SJSA1 (cell line): ENCODE results near the gene ABHD17A. TPM values are rescaled to one million over a fixed set of nuclear protein-coding genes. Genes with fewer than 3 reads are reported as not detected.

ENCODE experiments used
- DNase-seq, 2 experiments: peaks; one replicate each; pipeline ENCODE4 v3.0.0-alpha.2; 2015 to 2020; ENCODE audit warnings: low spot score in 2 of 2, low read depth in 1 of 2
- H3K27ac ChIP-seq: fragments of 250-450 bp; sonication (Bioruptor Pico); 2 replicates; pipeline ENCODE4 v1.5.1; 2020; ENCODE audit warnings: mild to moderate bottlenecking, moderate library complexity
- H3K27me3 ChIP-seq: fragments of 250-450 bp; sonication (Bioruptor Pico); replicated peaks from 2 replicates; pipeline ENCODE4 v1.5.1; 2020; ENCODE audit warnings: mild to moderate bottlenecking, moderate library complexity
- H3K36me3 ChIP-seq: fragments of 250-450 bp; sonication (Bioruptor Pico); 2 replicates; pipeline ENCODE4 v1.5.1; 2020; ENCODE audit warnings: mild to moderate bottlenecking
- H3K4me1 ChIP-seq: fragments of 250-450 bp; sonication (Bioruptor Pico); replicated peaks from 2 replicates; pipeline ENCODE4 v1.6.1; 2021; ENCODE audit warnings: mild to moderate bottlenecking
- H3K4me3 ChIP-seq: fragments of 250-450 bp; sonication (Bioruptor Pico); 2 replicates; pipeline ENCODE4 v1.5.1; 2020; ENCODE audit warnings: mild to moderate bottlenecking
- H3K9me3 ChIP-seq: fragments of 250-450 bp; sonication (Bioruptor Pico); replicated peaks from 2 replicates; pipeline ENCODE4 v1.5.1; 2020; ENCODE audit warnings: mild to moderate bottlenecking
- total RNA-seq: library from RNA; depleted of rRNA; stranded (reverse); fragments of >200 nt; shearing (Covaris generic); gene quantifications from 2 replicates; pipeline ENCODE4 v1.2.3, GENCODE V29; 2014; rRNA removed

Gene ABHD17A
- total RNA-seq, 1 experiment from 2014 or later, result 101 TPM

DNA sequence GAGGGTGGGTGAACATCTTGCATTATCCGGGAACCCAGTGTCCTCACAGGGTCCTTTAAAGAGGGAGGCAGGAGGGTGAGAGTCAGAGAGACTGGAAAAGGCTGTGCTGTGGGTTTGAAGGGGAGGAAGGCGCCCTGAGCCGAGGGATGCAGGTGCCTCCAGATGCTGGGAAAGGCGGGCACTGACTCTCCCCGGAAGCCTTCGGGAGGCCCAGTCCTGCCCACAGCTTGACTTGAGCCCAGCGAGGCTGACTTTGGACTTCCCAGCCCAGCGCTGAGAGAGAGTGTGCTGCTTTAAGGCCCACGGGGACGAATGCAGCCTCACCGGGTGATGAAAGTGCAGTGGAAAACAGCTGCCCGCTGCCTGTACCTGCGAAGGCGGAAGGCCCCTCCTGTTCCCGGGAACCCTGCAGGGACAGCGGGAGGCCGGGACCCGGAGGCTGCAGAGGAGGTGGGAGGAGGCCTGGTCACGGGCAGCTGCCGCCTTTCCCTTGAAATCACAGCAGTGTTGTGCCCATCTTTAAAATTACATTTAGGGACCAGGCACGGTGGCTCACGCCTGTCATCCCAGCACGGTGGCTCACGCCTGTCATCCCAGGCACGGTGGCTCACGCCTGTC lies 53.1 kb downstream of the ABHD17A start:
- no peaks in the 10 kb centered on the region for H3K27me3 ChIP-seq

DNA sequence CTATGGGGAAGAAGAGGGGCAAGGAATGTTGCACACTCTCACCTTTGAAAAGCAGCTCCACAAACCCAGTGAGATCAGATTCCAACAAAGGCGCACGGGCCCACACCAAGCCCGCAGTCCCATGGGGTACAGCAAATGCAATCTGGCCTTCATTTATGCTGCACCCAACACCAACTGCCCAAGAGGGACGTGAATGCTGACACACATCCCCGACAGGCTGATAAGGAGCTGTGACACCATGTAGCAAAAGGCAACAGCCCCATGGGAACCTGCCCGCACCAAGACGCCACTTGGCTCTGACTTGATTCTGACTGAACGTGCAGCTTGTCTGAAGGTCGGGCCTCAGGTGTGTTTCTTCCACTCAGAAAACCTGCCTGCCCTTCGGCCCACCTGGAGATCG lies 54.3 kb downstream of the ABHD17A start:
- Histone ChIP-seq H3K27me3 (no peaks in the 10 kb centered on the region), H3K4me1 (no peaks in the 10 kb centered on the region), H3K27ac (no peak overlapping the region), H3K9me3 (no peaks in the 10 kb centered on the region), H3K36me3 (peaks cover 42% of the 10 kb centered on the region), H3K4me3 (no peak overlapping the region)
- DNase-seq, result no peak

More for the DNA sequence above, 53.1 kb downstream of the ABHD17A start:
- H3K9me3 ChIP-seq, result no peaks in the 10 kb centered on the region
- no peak for DNase-seq
- no peaks in the 10 kb centered on the region for H3K4me1 ChIP-seq
- H3K27ac ChIP-seq, result no peak overlapping the region
- no peak overlapping the region for H3K4me3 ChIP-seq
- peaks cover 36% of the 10 kb centered on the region for H3K36me3 ChIP-seq

DNA sequence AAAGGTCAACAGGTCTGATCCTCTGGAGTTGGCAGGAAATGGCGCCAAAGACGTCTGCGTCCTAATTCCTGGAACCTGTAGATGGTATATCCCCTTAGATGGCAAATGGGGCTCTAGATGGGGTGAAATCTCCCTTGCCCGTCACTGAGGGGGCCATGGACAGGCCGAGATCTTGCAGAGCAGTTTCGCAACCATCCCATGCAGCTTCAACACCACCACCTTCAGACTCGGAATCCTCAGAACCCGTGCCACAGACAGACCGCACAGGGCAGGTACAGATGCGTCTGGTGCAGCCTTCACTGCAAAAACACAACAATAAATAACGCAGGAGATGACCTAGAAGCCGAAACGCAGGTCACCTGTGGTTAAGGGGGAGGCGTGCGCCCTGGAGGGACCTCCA lies 54.7 kb downstream of the ABHD17A start:
- H3K27me3 ChIP-seq, result no peaks in the 10 kb centered on the region
- no peak overlapping the region for H3K27ac ChIP-seq
- H3K4me1 ChIP-seq, result no peaks in the 10 kb centered on the region
- no peak for DNase-seq
- H3K9me3 ChIP-seq, result no peaks in the 10 kb centered on the region
- H3K36me3 ChIP-seq, result peaks cover 46% of the 10 kb centered on the region
- no peak overlapping the region for H3K4me3 ChIP-seq

DNA sequence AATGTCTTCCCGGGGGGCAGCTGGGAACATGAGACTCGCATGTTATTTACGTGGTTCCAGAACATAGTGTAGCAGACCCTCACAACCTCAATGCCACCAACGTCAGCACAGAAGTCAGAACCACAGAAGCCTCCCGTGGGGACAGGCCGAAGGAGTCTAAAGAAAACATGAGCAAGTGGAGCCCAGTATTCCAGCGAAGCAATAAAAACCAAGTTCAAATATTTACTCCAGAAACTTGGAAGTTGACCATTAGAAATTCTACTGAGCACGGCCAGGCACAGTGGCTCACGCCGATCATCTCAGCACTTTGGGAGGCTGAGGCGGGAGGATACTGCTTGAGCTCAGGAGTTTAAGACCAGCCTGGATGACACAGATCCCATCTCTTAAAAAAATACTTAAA lies 55.3 kb downstream of the ABHD17A start:
- Histone ChIP-seq H3K27ac (no peak overlapping the region), H3K4me1 (no peaks in the 10 kb centered on the region), H3K27me3 (no peaks in the 10 kb centered on the region), H3K4me3 (no peak overlapping the region), H3K36me3 (peaks cover 50% of the 10 kb centered on the region), H3K9me3 (no peaks in the 10 kb centered on the region)
- DNase-seq, result no peak

DNA sequence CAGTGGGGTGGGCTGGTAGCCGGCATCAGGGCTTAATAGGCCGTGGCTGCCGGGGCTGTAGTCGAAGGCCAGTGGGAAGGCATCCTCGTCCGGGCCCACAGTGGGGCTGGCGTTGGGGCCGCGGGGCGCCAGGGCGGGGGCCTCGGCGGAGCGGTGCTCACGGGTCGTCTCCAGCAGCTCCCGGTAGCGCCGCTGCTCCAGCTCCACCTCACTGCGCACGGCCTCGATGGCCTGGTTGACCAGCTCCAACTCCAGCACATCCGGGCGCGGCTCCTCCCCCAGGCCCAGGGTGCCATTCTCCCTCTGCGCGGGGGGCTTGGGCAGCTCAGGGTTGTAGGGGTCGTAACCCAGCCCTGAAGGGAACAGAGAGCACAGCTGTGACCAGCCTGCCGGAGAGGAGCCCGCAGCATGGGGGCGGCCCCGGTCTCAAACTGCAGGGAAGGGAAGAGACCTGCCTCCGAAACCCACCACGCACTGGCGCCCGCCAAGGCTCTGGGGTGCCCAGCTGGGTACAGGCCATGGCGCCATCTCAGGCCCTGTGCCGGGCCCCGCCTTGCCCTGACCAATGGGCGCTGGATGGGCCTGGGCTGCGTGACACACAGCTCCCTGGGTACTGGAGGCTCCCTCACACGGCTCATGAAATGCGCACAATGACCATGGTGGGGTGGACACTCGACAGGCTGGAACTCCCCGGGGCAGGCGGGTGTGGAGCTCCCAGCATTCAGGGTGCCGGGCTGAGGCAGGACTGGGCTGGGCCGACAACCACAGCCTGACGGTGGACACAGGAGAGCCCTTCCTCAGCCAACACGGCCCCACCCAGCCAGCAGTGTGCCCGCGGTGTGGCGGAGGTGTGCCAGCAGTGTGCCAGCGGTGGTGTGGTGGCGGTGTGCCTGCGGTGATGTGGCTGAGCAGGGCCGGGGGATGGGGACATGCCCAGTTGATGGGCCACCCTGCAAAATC lies 56.7 kb downstream of the ABHD17A start:
- Histone ChIP-seq H3K27ac (no peak overlapping the region), H3K36me3 (peaks cover 64% of the 10 kb centered on the region), H3K4me1 (no peaks in the 10 kb centered on the region), H3K4me3 (no peak overlapping the region), H3K27me3 (no peaks in the 10 kb centered on the region), H3K9me3 (no peaks in the 10 kb centered on the region)
- no peak for DNase-seq

DNA sequence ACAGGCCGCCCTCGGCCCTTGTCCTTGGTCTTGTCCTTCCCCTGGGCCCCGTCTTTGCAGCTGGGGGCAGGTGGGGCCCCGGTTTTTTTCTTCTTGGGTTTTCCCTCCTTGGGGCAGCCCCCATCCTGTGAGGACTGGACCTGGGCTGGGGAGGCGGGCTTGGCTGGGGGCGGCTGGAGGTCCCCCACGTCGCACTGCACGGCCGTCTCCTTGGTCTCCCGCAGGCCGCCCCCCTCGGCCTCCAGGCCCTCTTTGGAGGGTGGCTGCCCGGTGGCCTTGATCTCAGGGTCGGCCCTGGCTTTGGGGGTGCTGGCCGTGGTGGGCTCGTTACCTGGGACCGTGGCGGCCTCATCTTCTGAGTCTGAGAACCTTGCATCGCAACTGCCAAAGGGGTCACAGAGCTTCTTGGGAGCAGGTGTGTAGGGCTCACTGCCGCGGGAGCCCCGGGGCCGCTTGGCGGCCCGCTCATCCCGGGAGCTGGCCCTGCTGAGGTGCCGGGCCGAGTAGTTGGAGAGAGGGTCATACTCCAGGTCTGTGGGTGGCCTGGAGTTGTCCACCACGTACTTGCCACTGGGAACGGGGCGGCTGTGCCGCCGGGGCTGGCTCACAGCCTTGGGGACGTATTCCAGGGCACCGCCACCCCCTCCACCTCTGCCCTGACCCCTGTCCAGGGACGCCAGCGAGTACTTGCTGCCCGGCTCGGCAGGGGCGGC lies 57.6 kb downstream of the ABHD17A start:
- no peak overlapping the region for H3K27ac ChIP-seq
- no peak overlapping the region for H3K4me3 ChIP-seq
- no peaks in the 10 kb centered on the region for H3K4me1 ChIP-seq
- DNase-seq, result no peak
- H3K36me3 ChIP-seq, result peaks cover 72% of the 10 kb centered on the region
- no peaks in the 10 kb centered on the region for H3K27me3 ChIP-seq
- H3K9me3 ChIP-seq, result no peaks in the 10 kb centered on the region

Other genes starting within 250 kb of the ABHD17A start
- gene TCF3, start 232.9 kb downstream of the ABHD17A start, total RNA-seq, result 128 and 245 TPM in 2 replicates
- gene ONECUT3, start 132.0 kb downstream of the ABHD17A start, total RNA-seq, result not detected in 2 replicates
- gene ATP8B3, start 73.2 kb downstream of the ABHD17A start, total RNA-seq, result 2.7 and 3.8 TPM in 2 replicates
- gene REXO1, start 37.0 kb downstream of the ABHD17A start, total RNA-seq, result 14.1 and 36.2 TPM in 2 replicates
- 5.6 and 8.7 TPM in 2 replicates for gene KLF16, start 21.9 kb downstream of the ABHD17A start, total RNA-seq
- 2.4 and 9.1 TPM in 2 replicates for gene ADAT3, start 19.9 kb upstream of the ABHD17A start, total RNA-seq
- 47.3 and 89.8 TPM in 2 replicates for gene SCAMP4, start 19.9 kb upstream of the ABHD17A start, total RNA-seq
- gene CSNK1G2, start 55.7 kb upstream of the ABHD17A start, total RNA-seq, result 31.9 and 63.4 TPM in 2 replicates
- gene BTBD2, start 130.2 kb upstream of the ABHD17A start, total RNA-seq, result 25.7 and 32.6 TPM in 2 replicates
- 18.7 and 31.6 TPM in 2 replicates for gene MKNK2, start 165.7 kb upstream of the ABHD17A start, total RNA-seq
- gene MOB3A, start 210.8 kb upstream of the ABHD17A start, total RNA-seq, result 10.1 and 20.6 TPM in 2 replicates
- 1.9 TPM in 1 of 2 replicates, not detected in the other for gene IZUMO4, start 211.4 kb upstream of the ABHD17A start, total RNA-seq